Astrocyte (in vitro differentiated cells and primary cell): Measurements from ENCODE around the gene YWHAE. TPM values are rescaled to one million over a fixed set of nuclear protein-coding genes. Genes with fewer than 3 reads are reported as not detected.
A peak's percentile ranks its signal among the peaks of the same experiment; 100 is the strongest.

ENCODE experiments used
- DNase-seq: peaks from one replicate; pipeline ENCODE4 v3.0.0-alpha.2; 2010; ENCODE audit warnings: low read depth
- FAIRE-seq: peaks from 2 replicates; lab custom pipeline; 2011; peaks lifted over from hg19 to GRCh38; lab: Jason Lieb, UNC
- H2AFZ ChIP-seq: 2 replicates; pipeline ENCODE4 v1.6.0; 2012; ENCODE audit warnings: low read depth, low read length, inconsistent platforms
- H3K27ac ChIP-seq: 2 replicates; pipeline ENCODE4 v1.5.1; 2011; ENCODE audit warnings: low read depth, low read length, inconsistent platforms
- H3K27me3 ChIP-seq: 2 replicates; pipeline ENCODE4 v1.6.0; 2011; ENCODE audit warnings: low read length, inconsistent platforms; ENCODE audit not compliant: insufficient read depth
- H3K36me3 ChIP-seq: 2 replicates; pipeline ENCODE4 v1.5.1; 2011; ENCODE audit warnings: low read length, inconsistent platforms; ENCODE audit not compliant: insufficient read depth
- H3K4me1 ChIP-seq: 2 replicates; pipeline ENCODE4 v1.5.1; 2011; ENCODE audit warnings: low read length, inconsistent platforms; ENCODE audit not compliant: insufficient read depth
- H3K4me2 ChIP-seq: 2 replicates; pipeline ENCODE4 v1.6.0; 2012; ENCODE audit warnings: low read length, inconsistent platforms
- H3K4me3 ChIP-seq: 2 replicates; pipeline ENCODE4 v1.5.1; 2011; ENCODE audit warnings: low read depth, mild to moderate bottlenecking, low read length, inconsistent platforms; ENCODE audit not compliant: insufficient read depth
- H3K79me2 ChIP-seq: 2 replicates; pipeline ENCODE4 v1.6.0; 2012; ENCODE audit warnings: mild to moderate bottlenecking, low read length, inconsistent platforms; ENCODE audit not compliant: insufficient read depth
- H3K9ac ChIP-seq: 2 replicates; pipeline ENCODE4 v1.6.0; 2012; ENCODE audit warnings: mild to moderate bottlenecking, low read length, inconsistent platforms
- H3K9me3 ChIP-seq: 2 replicates; pipeline ENCODE4 v1.5.1; 2012; ENCODE audit warnings: low read depth, mild to moderate bottlenecking, low read length, inconsistent platforms; ENCODE audit not compliant: insufficient read depth
- H4K20me1 ChIP-seq: 2 replicates; pipeline ENCODE4 v1.6.0; 2012; ENCODE audit warnings: low read length, inconsistent platforms; ENCODE audit not compliant: insufficient read depth
- H3K27ac Mint-ChIP-seq: one replicate; pipeline ENCODE4 v1.8.0; 2021; ENCODE audit warnings: mild to moderate bottlenecking, mixed read lengths; ENCODE audit not compliant: unreplicated experiment
- H3K27me3 Mint-ChIP-seq: one replicate; pipeline ENCODE4 v1.8.0; 2021; ENCODE audit warnings: low read depth, mixed read lengths; ENCODE audit not compliant: unreplicated experiment
- H3K36me3 Mint-ChIP-seq: one replicate; pipeline ENCODE4 v1.8.0; 2021; ENCODE audit warnings: low read depth, mixed read lengths; ENCODE audit not compliant: unreplicated experiment
- H3K4me1 Mint-ChIP-seq: one replicate; pipeline ENCODE4 v1.8.0; 2021; ENCODE audit warnings: low read depth, mixed read lengths; ENCODE audit not compliant: unreplicated experiment
- H3K4me3 Mint-ChIP-seq: one replicate; pipeline ENCODE4 v1.8.0; 2021; ENCODE audit warnings: mild to moderate bottlenecking, moderate library complexity, mixed read lengths; ENCODE audit not compliant: unreplicated experiment
- H3K9me3 Mint-ChIP-seq: one replicate; pipeline ENCODE4 v1.8.0; 2021; ENCODE audit warnings: mild to moderate bottlenecking, mixed read lengths; ENCODE audit not compliant: unreplicated experiment
- EZH2 ChIP-seq: IDR thresholded peaks from 2 replicates; pipeline ENCODE4 v1.6.1; 2012; ENCODE audit warnings: mild to moderate bottlenecking, low read length, inconsistent platforms; ENCODE audit not compliant: insufficient read depth
- total RNA-seq: library from RNA; stranded (reverse); gene quantifications from 2 replicates; pipeline ENCODE4 v1.2.1, GENCODE V29; 2021
- TF ChIP-seq, protein P1 (sequence below): IDR thresholded peaks from 2 replicates; pipeline ENCODE4 v1.5.1; 2011; ENCODE audit warnings: low read depth, mild to moderate bottlenecking, inconsistent platforms, low read length, moderate library complexity; ENCODE audit not compliant: insufficient read depth

YWHAE gene
- total RNA-seq, 1 donor from 2014 or later: 771 TPM

DNA sequence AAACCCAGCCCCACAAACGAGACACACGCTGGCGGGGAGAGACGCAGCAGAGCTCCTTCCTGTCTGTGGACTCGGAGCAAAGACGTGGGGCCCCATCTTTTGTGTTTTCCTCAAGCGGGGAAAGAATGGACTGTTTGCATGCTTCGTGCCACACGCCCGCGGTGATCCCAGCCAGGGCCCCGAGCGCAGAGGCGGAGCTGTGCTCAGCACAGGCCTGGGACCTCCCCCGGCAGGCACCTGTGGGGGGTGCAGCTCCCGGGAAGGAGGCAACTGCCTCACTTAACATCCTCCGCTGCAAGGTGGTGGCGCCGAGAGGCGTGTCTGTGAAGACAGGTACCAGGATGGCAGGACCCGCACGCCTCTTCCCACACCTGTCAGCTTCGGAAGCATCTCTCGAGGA is 101.4 kb downstream of the YWHAE start:
- no peak for FAIRE-seq

More for the DNA sequence above, 101.4 kb downstream of the YWHAE start:
- Histone ChIP-seq H3K4me1 (no peaks in the 10 kb centered on the region), H2AFZ (peak overlapping the region; percentile 76), H4K20me1 (no peaks in the 10 kb centered on the region), H3K9ac (no peak overlapping the region), H3K4me2 (peak overlapping the region; percentile 70), H3K36me3 (no peaks in the 10 kb centered on the region), H3K27me3 (peaks cover 10% of the 10 kb centered on the region), H3K27ac (no peak overlapping the region), H3K9me3 (no peaks in the 10 kb centered on the region), H3K4me3 (no peak overlapping the region), H3K79me2 (no peaks in the 10 kb centered on the region)
- H3K4me3 Mint-ChIP-seq: no peak overlapping the region
- H3K27me3 Mint-ChIP-seq: peaks cover 34% of the 10 kb centered on the region
- H3K27ac Mint-ChIP-seq: no peak overlapping the region
- no peak for DNase-seq
- H3K4me1 Mint-ChIP-seq: no peaks in the 10 kb centered on the region
- H3K9me3 Mint-ChIP-seq: peaks cover 6% of the 10 kb centered on the region
- peaks cover under 1% of the 10 kb centered on the region for H3K36me3 Mint-ChIP-seq
- no peak for TF ChIP-seq EZH2
- TF ChIP-seq, protein P1, sequence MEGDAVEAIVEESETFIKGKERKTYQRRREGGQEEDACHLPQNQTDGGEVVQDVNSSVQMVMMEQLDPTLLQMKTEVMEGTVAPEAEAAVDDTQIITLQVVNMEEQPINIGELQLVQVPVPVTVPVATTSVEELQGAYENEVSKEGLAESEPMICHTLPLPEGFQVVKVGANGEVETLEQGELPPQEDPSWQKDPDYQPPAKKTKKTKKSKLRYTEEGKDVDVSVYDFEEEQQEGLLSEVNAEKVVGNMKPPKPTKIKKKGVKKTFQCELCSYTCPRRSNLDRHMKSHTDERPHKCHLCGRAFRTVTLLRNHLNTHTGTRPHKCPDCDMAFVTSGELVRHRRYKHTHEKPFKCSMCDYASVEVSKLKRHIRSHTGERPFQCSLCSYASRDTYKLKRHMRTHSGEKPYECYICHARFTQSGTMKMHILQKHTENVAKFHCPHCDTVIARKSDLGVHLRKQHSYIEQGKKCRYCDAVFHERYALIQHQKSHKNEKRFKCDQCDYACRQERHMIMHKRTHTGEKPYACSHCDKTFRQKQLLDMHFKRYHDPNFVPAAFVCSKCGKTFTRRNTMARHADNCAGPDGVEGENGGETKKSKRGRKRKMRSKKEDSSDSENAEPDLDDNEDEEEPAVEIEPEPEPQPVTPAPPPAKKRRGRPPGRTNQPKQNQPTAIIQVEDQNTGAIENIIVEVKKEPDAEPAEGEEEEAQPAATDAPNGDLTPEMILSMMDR: no peak

Other genes starting within 250 kb of the YWHAE start
- 70.9 and 85.0 TPM in 2 replicates for gene ABR, start 220.2 kb downstream of the YWHAE start, total RNA-seq
- gene BHLHA9, start 129.8 kb downstream of the YWHAE start, total RNA-seq: not detected in 2 replicates
- not detected in 2 replicates for gene TRARG1, start 120.6 kb downstream of the YWHAE start, total RNA-seq
- 81.1 and 83.5 TPM in 2 replicates for gene CRK, start 56.0 kb upstream of the YWHAE start, total RNA-seq
- 132 and 134 TPM in 2 replicates for gene MYO1C, start 92.5 kb upstream of the YWHAE start, total RNA-seq
- 26.4 and 26.7 TPM in 2 replicates for gene INPP5K, start 116.4 kb upstream of the YWHAE start, total RNA-seq
- gene PITPNA, start 162.6 kb upstream of the YWHAE start, total RNA-seq: 69.1 and 79.3 TPM in 2 replicates
- gene SLC43A2, start 228.6 kb upstream of the YWHAE start, total RNA-seq: 17.9 and 18.0 TPM in 2 replicates
- gene SCARF1, start 245.5 kb upstream of the YWHAE start, total RNA-seq: 2.9 and 3.9 TPM in 2 replicates
- 7.5 and 7.8 TPM in 2 replicates for gene RILP, start 249.6 kb upstream of the YWHAE start, total RNA-seq